CD4-positive, alpha-beta T cell treated with Interleukin-17A for 1 hour (primary cell): ENCODE results near the gene MYOZ3.

Experiments
- DNase-seq: peaks from one replicate; pipeline ENCODE4 v3.0.0-alpha.2; 2020

MYOZ3 gene

DNA sequence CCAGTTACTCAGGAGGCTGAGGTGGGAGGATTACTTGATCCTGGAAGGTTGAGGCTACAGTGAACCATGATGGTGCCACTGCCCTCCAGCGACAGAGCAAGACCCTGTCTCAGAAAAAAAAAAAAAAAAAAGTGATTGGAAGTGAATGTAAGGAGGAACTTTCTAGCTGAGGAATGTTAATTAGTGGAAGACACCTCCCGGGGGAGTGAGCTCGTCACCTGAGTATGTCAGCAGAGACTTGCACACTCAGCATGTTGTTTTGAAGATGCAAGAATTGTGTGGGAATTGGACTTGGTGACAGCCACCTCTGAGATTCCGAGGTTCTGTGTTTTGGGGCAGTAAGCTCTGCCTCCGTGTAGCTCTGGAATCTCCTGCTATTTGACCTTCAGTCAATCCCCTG is 17.0 kb upstream of the MYOZ3 start:
- no peak for DNase-seq

DNA sequence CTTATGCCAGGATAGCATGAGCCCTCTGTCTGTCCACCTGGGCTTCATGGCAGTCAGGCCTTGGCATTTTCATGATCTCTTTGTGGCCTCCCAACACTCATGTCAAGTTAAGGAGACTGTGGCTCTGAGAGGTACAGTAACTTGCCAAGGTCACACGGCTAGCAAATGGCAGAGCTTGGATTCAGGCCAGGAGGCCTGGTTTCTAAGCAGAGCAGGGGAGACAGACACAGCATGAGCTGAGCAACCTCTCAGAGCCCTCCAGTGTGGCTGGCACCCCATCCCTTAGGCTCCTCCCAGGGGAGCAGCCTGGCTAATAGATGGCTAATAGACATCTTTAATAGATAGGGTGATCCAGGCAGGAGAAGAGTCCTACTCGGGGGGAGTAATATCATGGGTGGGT is 16.5 kb upstream of the MYOZ3 start:
- DNase-seq: no peak

GRCh38 chr5:150645070-150645700 is 15.9 kb upstream of the MYOZ3 start:
- DNase-seq: no peak

GRCh38 chr5:150647275-150648251 is 13.5 kb upstream of the MYOZ3 start:
- DNase-seq: no peak

- no peak for DNase-seq
Observed at GRCh38 chr5:150648294-150649107, 12.6 kb upstream of the MYOZ3 start.

- DNase-seq: no peak
Observed at GRCh38 chr5:150649108-150650020, 11.7 kb upstream of the MYOZ3 start.

DNA sequence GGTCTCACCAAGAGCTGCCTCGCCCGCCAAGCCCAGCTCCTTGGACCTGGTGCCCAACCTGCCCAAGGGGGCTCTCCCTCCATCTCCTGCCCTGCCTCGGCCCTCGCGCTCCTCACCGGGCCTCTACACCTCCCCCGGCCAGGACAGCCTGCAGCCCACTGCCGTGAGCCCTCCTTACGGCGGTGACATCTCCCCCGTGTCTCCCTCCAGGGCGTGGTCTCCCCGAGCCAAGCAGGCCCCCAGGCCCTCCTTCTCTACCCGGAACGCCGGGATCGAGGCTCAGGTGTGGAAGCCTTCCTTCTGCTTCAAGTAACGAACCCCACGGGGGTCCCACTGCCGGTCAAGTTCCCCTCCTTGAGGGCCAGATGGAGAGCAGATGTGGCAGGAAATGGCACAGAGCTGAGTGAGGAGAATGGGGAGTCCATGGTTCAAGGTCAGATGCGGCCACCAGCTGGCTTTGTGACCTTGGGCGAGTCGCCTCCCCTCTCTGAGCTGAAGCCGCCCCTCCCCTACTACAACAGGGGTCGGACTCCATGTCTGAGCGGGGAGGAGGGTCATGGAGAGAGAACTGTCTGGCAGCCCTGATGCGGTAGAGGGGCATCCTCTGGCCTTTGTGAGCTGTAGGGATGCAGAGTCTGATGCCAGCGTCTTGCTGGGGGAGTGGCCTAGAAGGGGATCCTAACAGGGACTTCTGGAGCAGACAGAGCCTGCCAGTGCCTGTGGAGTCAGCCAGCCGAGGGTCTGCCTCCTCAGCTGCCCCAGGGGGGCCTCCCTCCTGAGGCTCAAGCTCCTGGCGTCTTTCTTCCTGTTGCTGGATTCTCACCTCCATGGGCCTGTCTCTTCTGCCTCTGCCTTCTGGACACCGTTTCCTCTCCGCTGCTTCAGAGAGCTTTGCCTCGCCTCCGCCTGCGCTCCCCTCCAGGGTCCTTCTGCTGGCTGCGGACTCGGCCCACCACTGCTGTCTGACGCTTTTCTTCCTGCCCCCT is 10.7 kb upstream of the MYOZ3 start:
- DNase-seq: no peak

DNA sequence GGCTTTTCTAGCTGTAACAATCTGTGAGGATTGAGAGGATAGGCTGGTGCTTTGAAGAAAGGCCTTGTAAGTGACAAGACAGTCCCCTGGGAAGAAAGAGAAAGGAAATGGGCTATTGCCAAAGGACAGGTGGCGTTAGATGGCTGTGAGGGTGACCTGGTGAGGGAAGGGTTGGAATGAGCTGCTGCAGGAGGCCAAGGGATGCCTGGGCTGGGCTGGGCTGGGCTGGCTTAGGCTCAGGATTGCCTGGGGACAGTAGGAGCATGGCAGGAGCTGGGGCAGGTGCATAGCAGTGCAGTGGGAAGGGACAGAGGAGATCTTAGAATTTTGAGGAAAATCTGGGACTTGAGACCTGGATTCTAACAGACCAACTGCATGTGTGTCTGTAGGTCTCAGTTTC is 9.7 kb upstream of the MYOZ3 start:
- DNase-seq: no peak

GRCh38 chr5:150651924-150652671 is 9.0 kb upstream of the MYOZ3 start:
- no peak for DNase-seq

DNA sequence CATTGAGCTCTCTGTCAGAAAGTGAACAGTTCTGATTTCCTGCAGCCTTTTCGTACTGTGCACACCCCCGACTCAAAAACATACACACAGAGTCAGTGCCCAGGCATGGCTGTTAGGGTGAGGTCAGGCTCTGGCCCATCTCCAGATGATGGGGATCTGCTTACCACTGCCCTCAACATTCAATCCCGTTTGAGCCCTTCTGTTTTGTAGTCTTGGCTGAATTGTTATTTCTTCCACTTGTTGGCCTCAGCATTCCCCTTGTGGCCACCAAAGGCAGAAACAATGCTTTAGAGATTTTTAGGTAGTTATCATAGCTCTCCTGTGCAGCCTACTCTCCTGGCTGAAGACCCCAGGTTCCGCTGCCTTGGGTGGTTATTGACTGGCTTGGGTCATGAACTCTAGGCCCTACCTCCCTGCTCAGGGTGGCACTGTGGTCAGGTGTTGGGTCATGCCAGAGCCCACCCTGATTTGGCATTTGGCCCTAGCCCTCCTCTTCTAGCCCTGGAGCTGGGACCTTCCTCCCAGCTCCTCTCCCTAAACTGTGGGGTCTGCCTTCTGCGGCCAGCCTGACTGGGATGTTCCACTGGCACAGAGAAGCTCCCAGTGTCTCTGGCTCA is 7.8 kb upstream of the MYOZ3 start:
- no peak for DNase-seq

DNA sequence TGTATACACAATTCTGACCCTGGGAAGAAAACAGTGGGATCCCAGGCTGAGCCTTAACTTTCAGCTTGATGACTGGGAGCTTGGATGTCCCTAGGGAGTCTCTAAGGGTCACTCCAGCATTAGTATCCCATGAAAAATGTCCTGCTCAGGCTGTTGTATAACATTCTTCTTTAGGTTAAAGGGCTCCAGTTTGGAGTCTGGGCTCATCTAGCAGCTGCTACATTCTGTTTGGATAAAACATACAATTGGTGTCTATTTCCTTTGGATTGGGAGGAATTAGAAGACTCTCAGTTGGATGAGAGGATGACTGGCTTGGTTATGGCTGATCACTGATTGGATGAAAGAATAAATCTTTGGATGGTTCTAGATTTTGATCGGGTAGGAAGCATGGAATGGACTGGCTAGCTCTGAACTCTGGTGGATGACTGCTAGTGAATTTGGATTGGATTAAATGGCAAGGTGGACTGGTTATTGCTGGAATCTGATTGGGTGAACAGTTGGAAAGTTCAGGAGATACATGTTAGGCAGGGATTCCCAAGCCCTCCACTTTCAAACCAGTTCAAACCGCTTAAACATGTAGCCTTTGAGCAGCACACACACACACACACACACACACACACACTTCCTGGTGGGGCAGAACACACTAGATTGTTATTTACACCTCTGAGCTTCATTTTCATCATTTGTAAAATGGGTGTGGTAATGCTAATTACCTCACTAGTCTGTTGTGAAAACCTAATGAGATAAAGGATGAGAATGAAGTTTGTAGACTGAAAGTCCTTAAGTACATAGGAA is 7.1 kb upstream of the MYOZ3 start:
- DNase-seq: peak; percentile 13

DNA sequence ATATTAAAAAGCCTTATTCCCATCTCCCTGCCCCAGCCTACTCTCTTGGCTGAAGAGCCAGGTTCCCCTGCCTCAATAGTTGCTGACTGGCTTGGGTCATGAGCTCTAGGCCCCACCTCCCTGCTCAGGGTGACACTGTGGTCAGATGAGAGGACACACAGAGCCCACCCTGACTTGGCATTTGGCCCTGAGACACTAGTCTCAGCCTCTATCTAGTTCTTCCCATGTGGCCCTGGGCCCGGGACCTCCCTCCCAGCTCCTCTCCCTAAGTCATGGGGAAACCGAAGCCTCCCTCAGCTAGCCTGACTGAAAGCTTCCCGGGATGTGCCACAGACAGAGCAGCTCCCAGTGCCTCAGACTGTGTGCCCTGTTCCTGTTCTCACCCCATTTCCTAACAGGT is 5.8 kb upstream of the MYOZ3 start:
- DNase-seq: no peak

GRCh38 chr5:150656191-150657132 is 4.6 kb upstream of the MYOZ3 start:
- DNase-seq: peak; percentile 85

GRCh38 chr5:150658121-150658520 is 2.9 kb upstream of the MYOZ3 start:
- DNase-seq: no peak

DNA sequence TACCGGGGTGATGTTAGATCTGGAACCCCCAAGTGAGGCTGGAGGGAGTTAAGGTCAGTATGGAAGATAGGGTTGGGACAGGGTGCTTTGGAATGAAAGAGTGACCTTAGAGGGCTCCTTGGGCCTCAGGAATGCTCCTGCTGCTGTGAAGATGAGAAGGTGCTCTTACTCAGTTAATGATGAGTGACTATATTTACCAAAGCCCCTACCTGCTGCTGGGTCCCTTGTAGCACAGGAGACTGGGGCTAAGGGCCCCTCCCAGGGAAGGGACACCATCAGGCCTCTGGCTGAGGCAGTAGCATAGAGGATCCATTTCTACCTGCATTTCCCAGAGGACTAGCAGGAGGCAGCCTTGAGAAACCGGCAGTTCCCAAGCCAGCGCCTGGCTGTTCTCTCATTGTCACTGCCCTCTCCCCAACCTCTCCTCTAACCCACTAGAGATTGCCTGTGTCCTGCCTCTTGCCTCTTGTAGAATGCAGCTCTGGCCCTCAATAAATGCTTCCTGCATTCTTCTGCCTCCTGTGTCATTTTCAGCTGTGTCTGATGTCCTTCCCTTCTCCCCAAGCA is 2.3 kb upstream of the MYOZ3 start:
- no peak for DNase-seq

DNA sequence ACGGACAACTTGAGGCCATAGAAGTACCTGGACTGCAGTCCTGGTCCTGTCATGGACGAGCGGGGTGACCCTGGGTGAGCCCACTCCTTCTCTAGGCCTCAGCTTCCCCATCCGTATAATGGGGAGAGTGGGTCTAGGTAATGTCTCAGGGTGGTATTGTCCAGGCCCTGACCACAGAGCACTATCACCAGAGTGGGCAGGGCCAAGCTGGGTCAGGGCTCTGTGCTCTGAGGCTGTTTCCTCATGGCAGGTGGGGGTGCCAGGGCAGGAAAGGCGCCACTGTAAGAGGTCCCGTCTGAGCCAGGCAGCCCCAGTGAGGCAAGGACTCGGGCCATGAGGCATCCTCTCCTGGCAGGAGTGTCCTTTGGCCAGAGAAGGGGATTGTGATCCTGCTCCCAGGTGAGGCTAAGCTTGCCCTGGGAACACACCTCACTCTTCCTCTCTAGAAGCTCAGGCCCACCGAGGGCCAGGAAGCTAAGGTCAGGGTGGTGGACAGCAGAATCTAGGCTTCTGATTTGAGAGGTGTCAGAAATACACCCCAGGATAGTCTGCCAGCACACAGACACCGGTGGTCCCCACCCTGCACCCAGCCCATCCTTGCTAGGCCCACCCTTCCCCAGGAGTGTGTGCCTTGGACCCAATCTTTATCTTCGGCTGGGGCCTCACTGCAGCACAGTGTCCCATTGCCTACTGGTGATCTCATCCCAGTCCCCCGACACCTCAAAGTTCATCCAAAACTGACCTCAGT is 1.5 kb upstream of the MYOZ3 start:
- DNase-seq: no peak
